ENCODE measurements around the gene FBN2. TPM values are rescaled to one million over a fixed set of nuclear protein-coding genes. Genes with fewer than 3 reads are reported as not detected.

Gene FBN2
- total and polyA plus RNA-seq, 7 donors, result under 0.01 to 0.46 (median 0.04) TPM; not detected in 1

GRCh38 chr5:128253880-128254279, 284.2 kb downstream of the FBN2 start:
- ATAC-seq (no peak), DNase-seq (no peak)
- Histone ChIP-seq H3K36me3 (ENCODE audit: insufficient read depth in 1 of 2, low read depth in 1 of 2) (no peaks in the 10 kb centered on the region), H3K4me3 (no peak overlapping the region), H3K9me3 (no peaks in the 10 kb centered on the region), H3K27ac (no peak overlapping the region), H3K4me1 (peaks cover 8% of the 10 kb centered on the region), H3K27me3 (ENCODE audit: insufficient read depth in 3 of 3, low read length in 2 of 3) (no peaks in the 10 kb centered on the region)
- TF ChIP-seq CTCF (IDR thresholded peaks at IDR 0.05), result no peak
- intact Hi-C loops (cut with DNase I), result no loop called here
- 90 to 97% (median 94%) methylated on average over 7 of the region's 7 CpGs for WGBS, 3 donors

DNA sequence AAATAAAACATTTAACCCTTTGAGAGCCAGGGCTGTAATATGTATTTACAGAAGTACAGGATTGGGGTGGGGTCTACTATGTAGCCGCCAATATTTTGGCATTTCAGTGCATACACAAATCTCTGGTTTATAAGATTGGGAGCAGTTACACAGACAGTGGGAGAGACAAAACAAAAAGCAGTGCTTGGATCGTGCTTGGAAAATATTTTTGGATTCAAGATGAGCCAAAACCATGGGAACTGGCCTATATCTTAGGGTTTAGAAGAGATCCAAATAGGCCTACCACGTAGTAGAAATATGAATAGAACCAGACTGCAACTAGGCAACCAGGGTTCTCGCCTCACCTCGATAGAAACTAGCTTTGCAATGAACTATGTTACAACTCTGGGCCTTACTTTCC, 284.9 kb downstream of the FBN2 start:
- intact Hi-C loops (cut with DNase I), result no loop called here
- DNase-seq (no peak), ATAC-seq (no peak)
- Histone ChIP-seq H3K27ac (no peak overlapping the region), H3K4me1 (peaks cover 8% of the 10 kb centered on the region), H3K4me3 (no peak overlapping the region), H3K36me3 (ENCODE audit: insufficient read depth in 1 of 2, low read depth in 1 of 2) (no peaks in the 10 kb centered on the region), H3K9me3 (no peaks in the 10 kb centered on the region), H3K27me3 (ENCODE audit: insufficient read depth in 3 of 3, low read length in 2 of 3) (no peaks in the 10 kb centered on the region)
- TF ChIP-seq CTCF (IDR thresholded peaks at IDR 0.05), result no peak
- 67 to 75% (median 70%) methylated on average over 5 of the region's 5 CpGs for WGBS, 3 donors

DNA sequence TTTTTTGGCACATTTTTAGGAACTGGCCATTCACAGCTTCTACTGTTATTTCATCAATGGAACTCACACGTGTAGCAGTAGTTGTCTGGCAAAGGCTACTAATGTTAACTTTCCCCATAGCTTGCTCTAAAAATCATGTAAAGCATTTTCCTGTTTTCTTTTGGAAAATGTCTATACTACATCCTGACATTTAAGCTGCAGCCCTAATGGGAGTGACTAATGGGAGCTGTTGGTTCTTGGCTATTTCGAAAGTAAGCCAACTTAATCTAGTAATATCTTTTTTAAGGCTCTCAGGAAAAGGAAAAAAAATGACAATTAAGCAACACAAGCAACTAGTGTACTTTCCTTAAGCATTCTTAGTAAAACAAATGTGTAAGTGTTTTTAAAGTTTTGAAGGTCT, 285.3 kb downstream of the FBN2 start:
- Histone ChIP-seq H3K27ac (no peak overlapping the region), H3K4me3 (no peak overlapping the region), H3K36me3 (ENCODE audit: insufficient read depth in 1 of 2, low read depth in 1 of 2) (no peaks in the 10 kb centered on the region), H3K4me1 (peaks cover 8% of the 10 kb centered on the region), H3K27me3 (ENCODE audit: insufficient read depth in 3 of 3, low read length in 2 of 3) (no peaks in the 10 kb centered on the region), H3K9me3 (no peaks in the 10 kb centered on the region)
- WGBS, 3 donors, result 55 to 59% (median 56%) methylated on average over 2 of the region's 2 CpGs
- no peak for DNase-seq
- intact Hi-C loops (cut with DNase I), result no loop called here
- TF ChIP-seq CTCF (IDR thresholded peaks at IDR 0.05), result no peak
- no peak for ATAC-seq

GRCh38 chr5:128252196-128252595, 285.8 kb downstream of the FBN2 start:
- no peak for TF ChIP-seq CTCF (IDR thresholded peaks at IDR 0.05)
- H3K4me1 ChIP-seq, result peaks cover 5% of the 10 kb centered on the region
- no peak overlapping the region for H3K4me3 ChIP-seq
- no peak for ATAC-seq
- H3K27ac ChIP-seq, result no peak overlapping the region
- intact Hi-C loops (cut with DNase I), result no loop called here
- DNase-seq, result no peak
- 67 to 81% (median 76%) methylated on average over 1 of the region's 1 CpG for WGBS, 3 donors
- no peaks in the 10 kb centered on the region for H3K9me3 ChIP-seq
- no peaks in the 10 kb centered on the region for H3K36me3 ChIP-seq (ENCODE audit: insufficient read depth in 1 of 2, low read depth in 1 of 2)
- no peaks in the 10 kb centered on the region for H3K27me3 ChIP-seq (ENCODE audit: insufficient read depth in 3 of 3, low read length in 2 of 3)

DNA sequence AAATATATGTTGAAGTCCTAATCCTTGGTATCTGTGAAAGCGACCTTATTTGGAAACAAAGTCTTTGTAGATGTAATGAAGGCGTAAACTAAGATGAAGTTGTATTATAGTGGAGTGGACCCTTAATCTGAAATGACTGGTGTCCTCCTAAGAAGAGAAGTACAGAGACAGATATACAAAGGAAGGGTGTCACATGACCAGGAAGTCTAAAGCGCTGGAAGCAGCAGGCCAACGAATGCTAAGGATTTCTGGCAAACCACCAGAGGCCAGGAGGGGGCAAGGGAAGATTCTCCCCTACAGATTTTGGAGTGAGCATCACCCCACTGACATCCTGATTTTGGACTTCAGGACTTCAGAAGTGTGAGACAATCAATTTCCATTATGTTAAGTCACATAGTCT, 292.1 kb downstream of the FBN2 start:
- TF ChIP-seq CTCF (IDR thresholded peaks at IDR 0.05), result no peak
- peaks cover 5% of the 10 kb centered on the region for H3K4me1 ChIP-seq
- no peaks in the 10 kb centered on the region for H3K36me3 ChIP-seq (ENCODE audit: insufficient read depth in 1 of 2, low read depth in 1 of 2)
- H3K4me3 ChIP-seq, result no peak overlapping the region
- intact Hi-C loops (cut with DNase I), result no loop called here
- no peaks in the 10 kb centered on the region for H3K9me3 ChIP-seq
- no peak overlapping the region for H3K27ac ChIP-seq
- 83 to 93% (median 84%) methylated on average over 4 of the region's 4 CpGs for WGBS, 3 donors
- DNase-seq (no peak), ATAC-seq (no peak)
- no peaks in the 10 kb centered on the region for H3K27me3 ChIP-seq (ENCODE audit: insufficient read depth in 3 of 3, low read length in 2 of 3)

Measured in psoas muscle (tissue), 8 donors.